ENCODE measurements around the gene NRXN3.

DNA sequence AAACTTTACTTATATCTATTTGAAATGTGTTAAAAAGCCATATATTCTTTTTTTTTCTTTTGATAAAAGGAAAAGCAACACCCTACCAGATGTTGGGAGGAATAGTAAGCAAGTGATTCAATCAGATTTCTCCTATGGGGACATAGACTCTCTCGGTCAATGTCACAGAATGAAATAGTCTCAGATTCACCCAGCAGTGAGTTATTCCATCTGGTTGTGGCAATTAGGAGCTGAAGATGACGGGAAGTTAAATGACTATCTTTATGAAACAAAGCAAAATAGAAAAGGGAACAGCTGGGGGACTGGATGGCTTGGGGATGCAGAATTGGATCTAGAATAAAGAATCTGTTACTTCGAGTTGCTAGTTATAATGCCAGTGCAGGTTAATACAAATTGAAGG, 857.0 kb downstream of the NRXN3 start:
- no peak for TF ChIP-seq RAD21 (IDR thresholded peaks at IDR 0.05)
- no peak for TF ChIP-seq REST (IDR thresholded peaks at IDR 0.05)
- no peak for TF ChIP-seq CTCF (IDR thresholded peaks at IDR 0.05; ENCODE audit: low read depth, low read length, missing input control)
- no peak for TF ChIP-seq SP1 (IDR thresholded peaks at IDR 0.05)
- TF ChIP-seq, protein P1, sequence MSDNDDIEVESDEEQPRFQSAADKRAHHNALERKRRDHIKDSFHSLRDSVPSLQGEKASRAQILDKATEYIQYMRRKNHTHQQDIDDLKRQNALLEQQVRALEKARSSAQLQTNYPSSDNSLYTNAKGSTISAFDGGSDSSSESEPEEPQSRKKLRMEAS (IDR thresholded peaks at IDR 0.05), result no peak
- no peak for TF ChIP-seq JUND (IDR thresholded peaks at IDR 0.05)
